ENCODE measurements around the gene PSMB9.

Gene PSMB9

DNA sequence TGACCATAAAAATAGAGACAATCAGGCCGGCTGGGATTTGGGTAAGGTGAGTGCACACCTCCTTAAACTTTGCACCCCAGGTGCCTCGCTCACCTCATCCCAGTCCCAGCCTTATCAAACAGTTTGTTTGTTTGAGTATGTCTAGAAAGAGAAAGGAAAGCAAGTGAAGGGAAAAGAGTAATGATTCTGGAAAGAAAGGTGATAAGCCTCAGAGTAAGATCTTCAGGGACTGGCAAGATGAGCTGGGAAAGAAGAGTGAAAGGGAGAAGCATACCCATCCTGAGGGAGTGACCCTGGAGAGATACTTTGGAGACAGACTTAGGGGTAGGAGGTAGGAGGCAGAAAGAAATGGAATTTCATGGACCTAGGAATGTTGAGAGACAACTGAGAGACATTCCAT, 17.1 kb upstream of the PSMB9 start:
- ChIA-PET CTCF (interaction anchor here (5.2 to 11.2 kb wide), 2 partner anchors 23 to 148 kb away, joined by 34 to 339 read pairs; partner anchors contain the start of genes PSMB9 and TAP1), POLR2A (no interaction called here)
- TF ChIP-seq, protein P1, sequence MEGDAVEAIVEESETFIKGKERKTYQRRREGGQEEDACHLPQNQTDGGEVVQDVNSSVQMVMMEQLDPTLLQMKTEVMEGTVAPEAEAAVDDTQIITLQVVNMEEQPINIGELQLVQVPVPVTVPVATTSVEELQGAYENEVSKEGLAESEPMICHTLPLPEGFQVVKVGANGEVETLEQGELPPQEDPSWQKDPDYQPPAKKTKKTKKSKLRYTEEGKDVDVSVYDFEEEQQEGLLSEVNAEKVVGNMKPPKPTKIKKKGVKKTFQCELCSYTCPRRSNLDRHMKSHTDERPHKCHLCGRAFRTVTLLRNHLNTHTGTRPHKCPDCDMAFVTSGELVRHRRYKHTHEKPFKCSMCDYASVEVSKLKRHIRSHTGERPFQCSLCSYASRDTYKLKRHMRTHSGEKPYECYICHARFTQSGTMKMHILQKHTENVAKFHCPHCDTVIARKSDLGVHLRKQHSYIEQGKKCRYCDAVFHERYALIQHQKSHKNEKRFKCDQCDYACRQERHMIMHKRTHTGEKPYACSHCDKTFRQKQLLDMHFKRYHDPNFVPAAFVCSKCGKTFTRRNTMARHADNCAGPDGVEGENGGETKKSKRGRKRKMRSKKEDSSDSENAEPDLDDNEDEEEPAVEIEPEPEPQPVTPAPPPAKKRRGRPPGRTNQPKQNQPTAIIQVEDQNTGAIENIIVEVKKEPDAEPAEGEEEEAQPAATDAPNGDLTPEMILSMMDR (IDR thresholded peaks at IDR 0.05; ENCODE audit: control extremely low read depth, extremely low read depth, low read depth, missing control alignments), result no peak
- no peak for DNase-seq (ENCODE audit: extremely low spot score)

GRCh38 chr6:32837651-32838113, 16.3 kb upstream of the PSMB9 start:
- POLR2A ChIA-PET, result interaction anchor here (0.6 to 3.5 kb wide), 10 partner anchors 9 to 139 kb away, joined by 3 to 37 read pairs (median 4); partner anchors contain the start of genes HLA-DMA, PSMB9 and TAP1

DNA sequence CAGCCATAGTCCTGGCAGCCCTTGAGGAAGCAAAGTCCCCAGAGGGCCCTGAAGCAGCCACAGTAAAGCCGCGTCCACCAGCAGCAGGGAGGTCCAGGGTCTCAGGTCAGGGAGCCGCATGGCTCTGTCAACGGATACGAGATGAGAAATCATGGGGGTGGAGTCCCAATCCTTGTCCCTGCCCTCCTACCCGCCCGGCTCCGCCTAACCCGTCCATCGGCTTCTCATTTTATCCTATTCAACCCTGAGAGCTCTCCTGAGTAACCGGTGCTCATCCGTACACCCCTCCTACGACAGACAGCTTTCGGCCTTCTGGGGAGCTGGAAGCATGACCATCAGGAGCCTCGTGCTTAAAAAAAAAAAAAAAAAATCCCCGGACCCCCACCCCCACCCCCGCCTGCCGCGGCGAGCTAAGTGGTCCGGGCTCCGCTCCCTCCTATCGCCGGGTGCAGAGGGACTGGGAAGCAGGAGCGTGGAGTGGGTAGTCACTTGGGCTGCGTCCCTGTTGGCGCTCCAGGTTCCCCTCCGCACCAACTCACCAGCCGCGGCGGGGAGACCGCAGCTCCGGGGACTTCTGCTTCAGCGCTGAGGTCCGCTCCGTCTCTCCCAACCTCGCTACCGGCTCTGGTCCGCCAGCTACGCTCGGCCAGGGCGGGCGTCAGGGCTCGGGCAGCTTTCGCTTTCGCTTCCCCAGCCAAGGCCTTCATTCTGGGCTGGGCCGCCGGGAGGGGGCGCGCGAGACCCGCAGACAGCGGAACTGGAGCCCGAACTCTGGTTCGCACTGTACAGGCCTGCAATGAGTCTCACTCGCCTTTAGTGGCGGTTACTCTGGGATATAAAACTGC, 15.7 kb upstream of the PSMB9 start, which contains the start of gene TAP2:
TSS of gene TAP2 (minus strand) at position 626 of the 845 bp plus-strand sequence. CDS start at position 120, 506 bp downstream.
- POLR2A ChIA-PET, result interaction anchor here (0.6 to 3.5 kb wide), 21 partner anchors 10 to 147 kb away, joined by 3 to 37 read pairs (median 4); partner anchors contain the start of genes HLA-DMA, HLA-DMB, PSMB9 and TAP1
- peak; percentile 94 for DNase-seq (ENCODE audit: extremely low spot score)
- CTCF ChIA-PET, result interaction anchor here (0.6 to 11.2 kb wide), 57 partner anchors 9 to 1240 kb away, joined by 3 to 339 read pairs (median 4); partner anchors contain the start of genes ATF6B, HLA-DMA, HLA-DMB and HLA-DOB
- TF ChIP-seq, protein P1 (IDR thresholded peaks at IDR 0.05; ENCODE audit: control extremely low read depth, extremely low read depth, low read depth, missing control alignments), result peak; percentile 98

More at GRCh38 chr6:32837651-32838113, 16.3 kb upstream of the PSMB9 start:
- CTCF ChIA-PET, result interaction anchor here (0.8 to 11.2 kb wide), 30 partner anchors 10 to 1239 kb away, joined by 3 to 339 read pairs (median 10); partner anchors contain the start of genes HLA-DMA, HLA-DMB, PSMB9 and TAP1
- TF ChIP-seq, protein P1 (IDR thresholded peaks at IDR 0.05; ENCODE audit: control extremely low read depth, extremely low read depth, low read depth, missing control alignments), result no peak
- DNase-seq (ENCODE audit: extremely low spot score), result no peak

- DNase-seq (ENCODE audit: extremely low spot score), result no peak
- ChIA-PET POLR2A (interaction anchor here (0.6 to 3.5 kb wide), 9 partner anchors 14 to 133 kb away, joined by 3 to 37 read pairs (median 5); partner anchors contain the start of genes HLA-DMB, PSMB9 and TAP1), CTCF (interaction anchor here (0.7 to 11.2 kb wide), 29 partner anchors 8 to 440 kb away, joined by 3 to 339 read pairs (median 9); partner anchors contain the start of genes HLA-DMA, HLA-DMB, PSMB9 and TAP1)
- TF ChIP-seq, protein P1 (IDR thresholded peaks at IDR 0.05; ENCODE audit: control extremely low read depth, extremely low read depth, low read depth, missing control alignments), result no peak
Observed at GRCh38 chr6:32839356-32839755, 14.6 kb upstream of the PSMB9 start.

GRCh38 chr6:32840604-32841246, 13.3 kb upstream of the PSMB9 start:
- DNase-seq (ENCODE audit: extremely low spot score), result peak; percentile 35
- ChIA-PET POLR2A (interaction anchor here (1.2 to 3.5 kb wide), 3 partner anchors 11 to 131 kb away, joined by 3 to 32 read pairs (median 6); no protein-coding TSS in a partner anchor), CTCF (interaction anchor here (1.0 to 11.2 kb wide), 6 partner anchors 19 to 144 kb away, joined by 3 to 339 read pairs (median 28); partner anchors contain the start of genes HLA-DMA, PSMB9 and TAP1)
- TF ChIP-seq, protein P1 (IDR thresholded peaks at IDR 0.05; ENCODE audit: control extremely low read depth, extremely low read depth, low read depth, missing control alignments), result no peak

Measured in GM10248 (cell line).